ENCODE data around the gene AFF2.

The AFF2 gene

DNA sequence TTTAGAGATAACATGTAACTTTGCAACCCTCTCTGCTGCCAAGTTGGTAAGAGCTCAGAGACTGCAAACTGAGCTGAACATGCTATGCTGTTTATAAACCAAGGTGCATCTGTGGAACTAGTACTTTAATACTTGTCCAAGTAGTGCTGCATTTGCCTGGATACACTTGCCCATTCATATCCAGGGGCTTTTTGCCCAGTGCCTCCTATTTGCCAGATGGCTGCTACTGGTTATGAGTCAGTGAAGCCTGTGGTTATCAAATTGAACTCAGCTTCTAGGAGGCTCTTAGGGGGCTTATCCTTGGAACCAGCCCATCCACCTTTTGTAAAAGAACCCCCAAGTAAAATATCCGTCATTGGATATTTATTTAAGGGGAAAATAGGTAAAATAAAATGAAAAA is 79.6 kb downstream of the AFF2 start:
- Histone ChIP-seq H3K4me3 (ENCODE audit: extremely low read depth, insufficient read depth, low read length, poor library complexity, severe bottlenecking) (no peak overlapping the region), H3K36me3 (ENCODE audit: control insufficient read depth, insufficient read depth, low read length) (no peaks in the 10 kb centered on the region), H3K4me1 (ENCODE audit: control insufficient read depth, insufficient read depth, low read length, poor library complexity, severe bottlenecking) (peaks cover 12% of the 10 kb centered on the region), H3K9me3 (ENCODE audit: control insufficient read depth, low read length) (no peaks in the 10 kb centered on the region), H3K27ac (ENCODE audit: low read depth, low read length, severe bottlenecking) (no peak overlapping the region)
- no CpG with 5 or more reads among the region's 1 CpG for WGBS, 2 experiments (ENCODE audit: insufficient coverage in 2 of 2)

- no peak overlapping the region for H3K27ac ChIP-seq (ENCODE audit: low read depth, low read length, severe bottlenecking)
Measured at GRCh38 chrX:148582353-148582752, 81.9 kb downstream of the AFF2 start.

DNA sequence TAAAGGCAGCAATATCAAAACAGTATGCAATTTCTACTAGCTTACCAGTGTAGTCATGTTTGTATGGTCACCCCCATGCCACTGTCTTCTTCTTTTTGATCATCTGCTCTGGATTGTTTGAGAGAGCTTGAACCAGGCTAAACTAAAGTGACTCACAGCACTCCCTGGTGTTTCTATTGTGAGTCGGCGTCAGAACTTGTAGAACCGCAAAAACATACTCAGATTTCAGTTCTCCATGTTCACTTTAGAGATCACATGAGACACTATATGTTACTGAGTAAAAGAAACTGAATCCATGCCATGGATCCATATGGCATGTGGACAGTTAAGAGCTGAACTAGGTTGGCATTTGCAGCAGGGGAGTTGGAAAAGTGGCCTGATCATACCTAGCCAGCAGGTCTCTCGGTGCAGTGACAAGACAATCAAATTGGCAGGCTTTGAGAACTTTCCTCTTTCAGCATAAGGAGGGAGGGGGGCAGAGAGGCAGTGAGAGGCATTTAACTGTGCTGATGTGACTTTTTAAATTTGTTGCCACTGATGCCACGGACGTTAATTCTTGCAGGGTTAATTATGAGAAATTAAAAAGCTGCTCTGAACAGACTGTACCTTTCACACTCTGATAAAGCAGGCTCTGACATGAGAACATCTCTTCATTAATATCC is 88.4 kb downstream of the AFF2 start:
- Histone ChIP-seq H3K27ac (ENCODE audit: low read depth, low read length, severe bottlenecking) (no peak overlapping the region), H3K36me3 (ENCODE audit: control insufficient read depth, insufficient read depth, low read length) (no peaks in the 10 kb centered on the region), H3K9me3 (ENCODE audit: control insufficient read depth, low read length) (no peaks in the 10 kb centered on the region), H3K4me3 (ENCODE audit: extremely low read depth, insufficient read depth, low read length, poor library complexity, severe bottlenecking) (no peak overlapping the region), H3K4me1 (ENCODE audit: control insufficient read depth, insufficient read depth, low read length, poor library complexity, severe bottlenecking) (no peaks in the 10 kb centered on the region)
- no CpG with 5 or more reads among the region's 6 CpGs for WGBS, 2 experiments (ENCODE audit: insufficient coverage in 2 of 2)

More at GRCh38 chrX:148582353-148582752, 81.9 kb downstream of the AFF2 start:
- Histone ChIP-seq H3K9me3 (ENCODE audit: control insufficient read depth, low read length) (no peaks in the 10 kb centered on the region), H3K4me1 (ENCODE audit: control insufficient read depth, insufficient read depth, low read length, poor library complexity, severe bottlenecking) (peaks cover 6% of the 10 kb centered on the region), H3K36me3 (ENCODE audit: control insufficient read depth, insufficient read depth, low read length) (no peaks in the 10 kb centered on the region), H3K4me3 (ENCODE audit: extremely low read depth, insufficient read depth, low read length, poor library complexity, severe bottlenecking) (no peak overlapping the region)

DNA sequence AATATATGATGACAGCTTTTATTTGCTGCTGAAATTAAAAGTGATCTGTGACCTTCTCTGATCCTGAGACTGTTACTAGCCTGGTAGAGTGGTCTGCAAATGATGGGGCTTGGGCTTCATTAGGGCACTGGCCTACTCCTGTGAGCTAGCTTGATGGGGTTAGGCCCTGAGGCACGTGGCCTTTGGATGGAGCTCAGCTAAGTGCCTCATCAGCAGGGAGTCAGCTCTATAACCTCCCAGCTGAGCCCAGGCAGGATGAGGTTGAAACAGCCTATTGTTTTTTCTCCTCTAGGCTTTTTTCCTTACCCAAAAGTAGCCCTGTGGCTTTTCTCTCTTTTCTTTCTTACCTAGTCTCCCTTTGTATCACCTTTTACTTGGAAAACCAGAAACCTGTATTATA is 92.2 kb downstream of the AFF2 start:
- Histone ChIP-seq H3K4me1 (ENCODE audit: control insufficient read depth, insufficient read depth, low read length, poor library complexity, severe bottlenecking) (peaks cover 5% of the 10 kb centered on the region), H3K27ac (ENCODE audit: low read depth, low read length, severe bottlenecking) (no peak overlapping the region), H3K36me3 (ENCODE audit: control insufficient read depth, insufficient read depth, low read length) (no peaks in the 10 kb centered on the region), H3K4me3 (ENCODE audit: extremely low read depth, insufficient read depth, low read length, poor library complexity, severe bottlenecking) (no peak overlapping the region), H3K9me3 (ENCODE audit: control insufficient read depth, low read length) (no peaks in the 10 kb centered on the region)
- WGBS, 2 experiments (ENCODE audit: insufficient coverage in 2 of 2), result 100% methylated on average over 1 of the region's 1 CpG; no CpG with 5 or more reads in 1 of the 2 experiments

- WGBS, 2 experiments (ENCODE audit: insufficient coverage in 2 of 2), result 100% methylated on average over 1 of the region's 2 CpGs; no CpG with 5 or more reads in 1 of the 2 experiments
- H3K9me3 ChIP-seq (ENCODE audit: control insufficient read depth, low read length), result no peaks in the 10 kb centered on the region
Measured at GRCh38 chrX:148593146-148593545, 92.7 kb downstream of the AFF2 start.

GRCh38 chrX:148593987-148594386 is 93.6 kb downstream of the AFF2 start:
- WGBS, 2 experiments (ENCODE audit: insufficient coverage in 2 of 2), result 79 to 92% methylated on average over 2 to 4 of the region's 4 CpGs
- H3K4me1 ChIP-seq (ENCODE audit: control insufficient read depth, insufficient read depth, low read length, poor library complexity, severe bottlenecking), result peaks cover 5% of the 10 kb centered on the region
- no peak overlapping the region for H3K27ac ChIP-seq (ENCODE audit: low read depth, low read length, severe bottlenecking)
- no peaks in the 10 kb centered on the region for H3K9me3 ChIP-seq (ENCODE audit: control insufficient read depth, low read length)
- no peak overlapping the region for H3K4me3 ChIP-seq (ENCODE audit: extremely low read depth, insufficient read depth, low read length, poor library complexity, severe bottlenecking)
- H3K36me3 ChIP-seq (ENCODE audit: control insufficient read depth, insufficient read depth, low read length), result no peaks in the 10 kb centered on the region

More at GRCh38 chrX:148593146-148593545, 92.7 kb downstream of the AFF2 start:
- H3K4me1 ChIP-seq (ENCODE audit: control insufficient read depth, insufficient read depth, low read length, poor library complexity, severe bottlenecking), result peaks cover 5% of the 10 kb centered on the region
- H3K36me3 ChIP-seq (ENCODE audit: control insufficient read depth, insufficient read depth, low read length), result no peaks in the 10 kb centered on the region
- H3K4me3 ChIP-seq (ENCODE audit: extremely low read depth, insufficient read depth, low read length, poor library complexity, severe bottlenecking), result no peak overlapping the region
- H3K27ac ChIP-seq (ENCODE audit: low read depth, low read length, severe bottlenecking), result no peak overlapping the region

DNA sequence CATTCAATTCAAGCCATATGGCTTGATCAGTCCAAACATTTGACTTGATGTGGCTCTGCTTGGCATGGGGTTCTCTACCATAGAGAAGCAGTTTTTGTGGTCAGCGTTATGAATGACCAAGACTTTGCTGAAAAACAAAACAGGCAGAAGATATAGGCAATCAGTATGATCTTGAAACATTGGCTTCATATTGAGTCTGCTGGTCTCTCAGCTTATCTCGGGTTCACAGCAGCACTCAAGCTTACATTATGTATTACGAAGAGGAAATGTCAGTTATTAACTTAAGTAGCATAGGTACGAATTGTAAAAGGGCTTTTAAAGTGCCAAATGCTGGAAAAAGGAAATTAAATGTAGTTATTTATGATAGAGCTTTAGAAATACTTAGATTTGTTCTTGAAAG is 99.0 kb downstream of the AFF2 start:
- Histone ChIP-seq H3K4me3 (ENCODE audit: extremely low read depth, insufficient read depth, low read length, poor library complexity, severe bottlenecking) (no peak overlapping the region), H3K9me3 (ENCODE audit: control insufficient read depth, low read length) (no peaks in the 10 kb centered on the region), H3K27ac (ENCODE audit: low read depth, low read length, severe bottlenecking) (no peak overlapping the region), H3K36me3 (ENCODE audit: control insufficient read depth, insufficient read depth, low read length) (no peaks in the 10 kb centered on the region), H3K4me1 (ENCODE audit: control insufficient read depth, insufficient read depth, low read length, poor library complexity, severe bottlenecking) (peaks cover 4% of the 10 kb centered on the region)
- WGBS, 2 experiments (ENCODE audit: insufficient coverage in 2 of 2), result 92 to 100% methylated on average over 1 to 2 of the region's 4 CpGs

GRCh38 chrX:148600131-148600530 is 99.7 kb downstream of the AFF2 start:
- no CpG with 5 or more reads among the region's 6 CpGs for WGBS, 2 experiments (ENCODE audit: insufficient coverage in 2 of 2)
- Histone ChIP-seq H3K4me1 (ENCODE audit: control insufficient read depth, insufficient read depth, low read length, poor library complexity, severe bottlenecking) (no peaks in the 10 kb centered on the region), H3K9me3 (ENCODE audit: control insufficient read depth, low read length) (no peaks in the 10 kb centered on the region), H3K36me3 (ENCODE audit: control insufficient read depth, insufficient read depth, low read length) (no peaks in the 10 kb centered on the region), H3K4me3 (ENCODE audit: extremely low read depth, insufficient read depth, low read length, poor library complexity, severe bottlenecking) (no peak overlapping the region), H3K27ac (ENCODE audit: low read depth, low read length, severe bottlenecking) (no peak overlapping the region)

DNA sequence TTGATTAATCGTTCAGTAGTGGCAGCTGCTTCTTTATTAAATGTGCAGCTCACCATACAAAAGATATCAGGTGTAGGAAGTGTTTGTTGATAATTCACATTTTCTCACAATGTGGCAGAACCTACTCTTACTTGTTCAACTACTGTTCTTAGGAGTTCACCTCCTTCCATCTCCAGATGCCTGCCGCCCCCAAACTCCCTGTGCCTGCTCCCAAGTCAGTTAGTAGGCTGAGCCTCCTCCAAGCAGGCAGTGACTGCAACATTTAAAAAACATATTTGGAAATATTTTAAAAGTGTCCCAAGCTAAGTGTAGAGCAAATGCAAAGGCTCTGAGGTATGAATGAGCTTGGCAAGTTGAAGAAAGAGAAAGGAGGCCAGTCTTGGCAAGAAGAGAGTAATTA is 100.2 kb downstream of the AFF2 start:
- WGBS, 2 experiments (ENCODE audit: insufficient coverage in 2 of 2), result no CpG with 5 or more reads among the region's 2 CpGs

GRCh38 chrX:148601034-148601433 is 100.6 kb downstream of the AFF2 start:
- H3K27ac ChIP-seq (ENCODE audit: low read depth, low read length, severe bottlenecking), result no peak overlapping the region
- no peaks in the 10 kb centered on the region for H3K9me3 ChIP-seq (ENCODE audit: control insufficient read depth, low read length)
- 77 to 80% methylated on average over 1 to 2 of the region's 4 CpGs for WGBS, 2 experiments (ENCODE audit: insufficient coverage in 2 of 2)
- no peaks in the 10 kb centered on the region for H3K4me1 ChIP-seq (ENCODE audit: control insufficient read depth, insufficient read depth, low read length, poor library complexity, severe bottlenecking)
- H3K4me3 ChIP-seq (ENCODE audit: extremely low read depth, insufficient read depth, low read length, poor library complexity, severe bottlenecking), result no peak overlapping the region
- H3K36me3 ChIP-seq (ENCODE audit: control insufficient read depth, insufficient read depth, low read length), result no peaks in the 10 kb centered on the region

More for the DNA sequence above, 100.2 kb downstream of the AFF2 start:
- no peak overlapping the region for H3K27ac ChIP-seq (ENCODE audit: low read depth, low read length, severe bottlenecking)
- no peaks in the 10 kb centered on the region for H3K9me3 ChIP-seq (ENCODE audit: control insufficient read depth, low read length)
- no peaks in the 10 kb centered on the region for H3K4me1 ChIP-seq (ENCODE audit: control insufficient read depth, insufficient read depth, low read length, poor library complexity, severe bottlenecking)
- no peak overlapping the region for H3K4me3 ChIP-seq (ENCODE audit: extremely low read depth, insufficient read depth, low read length, poor library complexity, severe bottlenecking)
- H3K36me3 ChIP-seq (ENCODE audit: control insufficient read depth, insufficient read depth, low read length), result no peaks in the 10 kb centered on the region

GRCh38 chrX:148609515-148610327 is 109.3 kb downstream of the AFF2 start:
- Histone ChIP-seq H3K27ac (ENCODE audit: low read depth, low read length, severe bottlenecking) (no peak overlapping the region), H3K9me3 (ENCODE audit: control insufficient read depth, low read length) (no peaks in the 10 kb centered on the region), H3K4me3 (ENCODE audit: extremely low read depth, insufficient read depth, low read length, poor library complexity, severe bottlenecking) (no peak overlapping the region), H3K4me1 (ENCODE audit: control insufficient read depth, insufficient read depth, low read length, poor library complexity, severe bottlenecking) (no peaks in the 10 kb centered on the region), H3K36me3 (ENCODE audit: control insufficient read depth, insufficient read depth, low read length) (no peaks in the 10 kb centered on the region)
- 100% methylated on average over 1 of the region's 4 CpGs; no CpG with 5 or more reads in 1 of the 2 experiments for WGBS, 2 experiments (ENCODE audit: insufficient coverage in 2 of 2)
